ENCODE measurements around the gene SGCA.

SGCA gene

DNA sequence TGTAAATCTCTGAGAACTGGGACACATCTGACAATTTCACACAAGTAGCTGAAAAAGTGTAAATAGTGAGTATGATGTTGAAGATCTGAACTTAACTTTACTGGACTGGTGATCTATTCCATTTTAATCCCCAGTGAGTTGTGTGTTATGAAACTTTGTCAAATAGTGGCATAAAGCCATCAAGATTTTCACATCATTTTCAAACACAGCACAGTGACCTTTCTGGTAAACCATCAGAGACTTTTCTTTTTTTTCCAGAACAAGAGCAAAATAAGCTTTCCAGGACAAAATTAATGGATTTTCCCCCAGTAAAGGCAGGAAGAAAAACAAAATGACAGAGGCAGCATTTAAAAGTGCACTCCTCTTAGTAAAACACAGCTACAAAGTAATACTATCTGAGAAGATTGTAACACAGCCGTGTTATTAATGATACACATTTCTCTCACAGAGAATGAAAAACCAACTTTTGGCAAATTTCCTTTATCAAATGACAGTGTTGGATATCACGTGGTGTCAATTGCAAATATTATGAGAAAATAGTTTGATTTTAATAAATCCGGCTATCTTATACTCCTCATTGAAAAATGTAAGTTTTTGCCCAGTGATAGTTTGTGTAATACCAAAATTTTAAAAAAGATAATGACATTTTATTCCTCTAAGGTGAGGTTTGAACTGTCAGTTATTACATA lies 52.4 kb downstream of the SGCA start:
- no peak overlapping the region for H3K4me3 ChIP-seq (replicated peaks; ENCODE audit: low read depth, low read length)
- DNase-seq (ENCODE audit: extremely low read depth, insufficient read length): no peak
- TF ChIP-seq, protein P1, sequence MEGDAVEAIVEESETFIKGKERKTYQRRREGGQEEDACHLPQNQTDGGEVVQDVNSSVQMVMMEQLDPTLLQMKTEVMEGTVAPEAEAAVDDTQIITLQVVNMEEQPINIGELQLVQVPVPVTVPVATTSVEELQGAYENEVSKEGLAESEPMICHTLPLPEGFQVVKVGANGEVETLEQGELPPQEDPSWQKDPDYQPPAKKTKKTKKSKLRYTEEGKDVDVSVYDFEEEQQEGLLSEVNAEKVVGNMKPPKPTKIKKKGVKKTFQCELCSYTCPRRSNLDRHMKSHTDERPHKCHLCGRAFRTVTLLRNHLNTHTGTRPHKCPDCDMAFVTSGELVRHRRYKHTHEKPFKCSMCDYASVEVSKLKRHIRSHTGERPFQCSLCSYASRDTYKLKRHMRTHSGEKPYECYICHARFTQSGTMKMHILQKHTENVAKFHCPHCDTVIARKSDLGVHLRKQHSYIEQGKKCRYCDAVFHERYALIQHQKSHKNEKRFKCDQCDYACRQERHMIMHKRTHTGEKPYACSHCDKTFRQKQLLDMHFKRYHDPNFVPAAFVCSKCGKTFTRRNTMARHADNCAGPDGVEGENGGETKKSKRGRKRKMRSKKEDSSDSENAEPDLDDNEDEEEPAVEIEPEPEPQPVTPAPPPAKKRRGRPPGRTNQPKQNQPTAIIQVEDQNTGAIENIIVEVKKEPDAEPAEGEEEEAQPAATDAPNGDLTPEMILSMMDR (IDR thresholded peaks at IDR 0.05; ENCODE audit: insufficient read depth, low read length, poor library complexity, severe bottlenecking): no peak
- H3K27me3 ChIP-seq (replicated peaks; ENCODE audit: control insufficient read depth, insufficient read depth, low read length): no peaks in the 10 kb centered on the region
- no peaks in the 10 kb centered on the region for H3K36me3 ChIP-seq (ENCODE audit: control insufficient read depth, insufficient read depth, low read length)

DNA sequence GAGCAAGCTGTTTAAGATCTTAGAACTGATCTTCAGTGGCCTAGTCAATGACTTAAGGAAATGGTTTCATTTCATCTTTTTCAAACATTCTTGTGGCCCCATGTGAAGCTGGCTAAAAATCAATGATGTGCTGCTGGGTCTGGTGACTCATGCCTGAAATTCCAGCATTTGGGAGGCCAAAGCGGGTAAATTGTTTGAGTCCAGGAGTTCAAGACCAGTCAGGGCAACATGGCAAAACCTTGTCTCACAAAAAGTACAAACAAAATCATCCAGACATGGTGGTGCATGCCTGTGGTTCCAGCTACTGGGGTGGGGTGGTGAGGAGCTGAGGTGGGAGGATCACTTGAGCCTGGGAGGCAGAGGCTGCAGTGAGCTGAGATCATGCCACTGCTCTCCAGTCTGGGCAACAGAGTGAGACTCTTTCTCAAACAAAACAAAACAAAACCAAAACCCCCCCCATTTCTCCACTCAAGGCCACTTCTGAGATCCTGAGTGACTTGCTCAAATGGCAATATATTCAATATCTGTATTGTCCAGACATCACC lies 53.0 kb downstream of the SGCA start:
- TF ChIP-seq, protein P1 (IDR thresholded peaks at IDR 0.05; ENCODE audit: insufficient read depth, low read length, poor library complexity, severe bottlenecking): no peak
- Histone ChIP-seq H3K4me3 (replicated peaks; ENCODE audit: low read depth, low read length) (no peak overlapping the region), H3K36me3 (ENCODE audit: control insufficient read depth, insufficient read depth, low read length) (no peaks in the 10 kb centered on the region), H3K27me3 (replicated peaks; ENCODE audit: control insufficient read depth, insufficient read depth, low read length) (no peaks in the 10 kb centered on the region)
- no peak for DNase-seq (ENCODE audit: extremely low read depth, insufficient read length)

DNA sequence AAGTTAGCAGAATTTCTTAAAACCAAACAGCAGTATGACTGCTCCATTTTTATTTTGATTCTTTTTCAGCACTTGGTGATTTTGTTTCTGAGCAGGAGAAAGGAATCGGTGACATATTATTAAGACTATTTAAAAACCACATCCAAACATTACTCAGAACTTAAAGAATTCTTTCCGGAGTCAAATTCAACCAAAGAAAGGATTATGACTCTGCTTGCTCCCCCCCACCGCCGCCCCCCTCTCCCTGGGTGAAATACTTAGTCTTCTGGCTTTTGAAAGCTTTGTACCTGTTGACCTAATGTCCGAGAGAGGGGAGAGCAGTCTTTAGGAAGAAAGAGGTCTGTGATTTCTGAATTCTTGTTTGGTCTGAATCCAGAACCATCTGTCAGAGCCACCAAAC lies 53.5 kb downstream of the SGCA start:
- TF ChIP-seq, protein P1 (IDR thresholded peaks at IDR 0.05; ENCODE audit: insufficient read depth, low read length, poor library complexity, severe bottlenecking): no peak
- Histone ChIP-seq H3K4me3 (replicated peaks; ENCODE audit: low read depth, low read length) (no peak overlapping the region), H3K27me3 (replicated peaks; ENCODE audit: control insufficient read depth, insufficient read depth, low read length) (no peaks in the 10 kb centered on the region), H3K36me3 (ENCODE audit: control insufficient read depth, insufficient read depth, low read length) (no peaks in the 10 kb centered on the region)
- no peak for DNase-seq (ENCODE audit: extremely low read depth, insufficient read length)

DNA sequence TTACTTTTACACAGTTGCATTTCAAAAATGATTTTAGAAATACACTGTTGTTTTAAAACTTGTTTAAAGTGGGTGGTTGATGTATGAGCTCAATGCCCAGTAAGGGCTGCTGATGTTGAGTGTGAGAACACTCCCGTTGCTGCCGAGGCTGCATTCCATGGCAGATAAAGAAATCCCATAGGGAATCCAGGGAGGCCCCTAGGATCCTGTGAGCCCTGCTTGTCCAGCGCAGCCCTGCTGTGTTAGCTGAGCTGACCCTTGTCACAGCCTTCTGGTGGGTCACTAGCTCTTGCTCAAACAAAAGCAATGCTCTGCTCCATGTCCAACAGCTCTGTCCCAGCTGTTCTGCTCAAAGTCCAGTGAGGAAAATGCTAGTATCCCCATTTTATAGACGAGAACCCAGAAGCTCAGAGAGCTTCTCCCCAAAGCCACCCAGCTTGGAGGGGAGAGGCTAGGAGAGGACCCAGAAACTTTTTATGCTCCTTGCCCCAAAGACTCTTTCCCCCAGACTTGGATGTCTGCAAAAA lies 54.2 kb downstream of the SGCA start:
- H3K36me3 ChIP-seq (ENCODE audit: control insufficient read depth, insufficient read depth, low read length): no peaks in the 10 kb centered on the region
- H3K4me3 ChIP-seq (replicated peaks; ENCODE audit: low read depth, low read length): no peak overlapping the region
- no peaks in the 10 kb centered on the region for H3K27me3 ChIP-seq (replicated peaks; ENCODE audit: control insufficient read depth, insufficient read depth, low read length)
- DNase-seq (ENCODE audit: extremely low read depth, insufficient read length): no peak
- TF ChIP-seq, protein P1 (IDR thresholded peaks at IDR 0.05; ENCODE audit: insufficient read depth, low read length, poor library complexity, severe bottlenecking): no peak

DNA sequence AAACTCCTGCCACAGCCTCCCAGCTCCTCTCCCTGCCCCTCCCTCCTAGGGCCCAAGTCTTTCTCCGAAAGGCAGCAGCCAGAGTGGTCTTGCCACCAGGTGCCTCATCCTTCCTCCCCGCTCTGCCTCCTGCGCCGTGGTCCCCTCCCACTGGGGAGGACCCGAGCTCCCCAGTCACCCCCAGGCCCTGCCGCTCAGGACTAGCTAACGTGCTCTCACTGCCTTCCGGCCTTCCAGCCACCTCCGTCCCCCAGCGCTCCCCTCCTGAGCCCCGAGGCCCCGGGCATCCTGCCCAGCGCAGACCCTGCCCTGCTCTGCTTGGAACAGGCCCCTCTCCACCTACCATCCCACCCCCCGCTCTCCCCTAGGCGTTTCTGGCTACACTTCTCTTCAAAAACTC lies 55.0 kb downstream of the SGCA start:
- H3K27me3 ChIP-seq (replicated peaks; ENCODE audit: control insufficient read depth, insufficient read depth, low read length): no peaks in the 10 kb centered on the region
- H3K36me3 ChIP-seq (ENCODE audit: control insufficient read depth, insufficient read depth, low read length): no peaks in the 10 kb centered on the region
- no peak overlapping the region for H3K4me3 ChIP-seq (replicated peaks; ENCODE audit: low read depth, low read length)
- TF ChIP-seq, protein P1 (IDR thresholded peaks at IDR 0.05; ENCODE audit: insufficient read depth, low read length, poor library complexity, severe bottlenecking): no peak
- DNase-seq (ENCODE audit: extremely low read depth, insufficient read length): no peak
